K562 (cell line): ENCODE data around the gene GPR68. TPM values are rescaled to one million over a fixed set of nuclear protein-coding genes. Genes with fewer than 3 reads are reported as not detected.

ENCODE experiments used
- ATAC-seq: fragments of 200-7000 bp; cut with Tn5 transposase; 3 replicates; pipeline ENCODE4 v1.9.1; 2020; ENCODE audit warnings: moderate library complexity
- BruUV-seq: library from RNA; stranded (reverse); fragments of 400-500 nt; replicated peaks from 2 replicates; lab custom pipeline; 2021; lab: Mats Ljungman, UMichigan
- CTCF ChIA-PET: fragments of 300-600 bp; formaldehyde crosslinking; extraction: SDS; loops from one replicate; lab custom pipeline; 2021; ENCODE audit warnings: low intra/inter-chr PET ratio; lab: Yijun Ruan, JAX
- POLR2A ChIA-PET: fragments of 300-600, 350-650 bp; sonication (Branson Sonifier 250); formaldehyde crosslinking; extraction: SDS; loops from one replicate; lab custom pipeline; 2021; ENCODE audit warnings: antibody characterized with exemption, inconsistent platforms; lab: Yijun Ruan, JAX
- DNase-seq, 4 experiments: peaks; one replicate each; pipeline versions ENCODE4 v3.0.0 to v3.0.0-alpha.2; 2011 to 2018; ENCODE audit warnings: low spot score in 3 of 4, mixed read lengths in 3 of 4; ENCODE audit errors: extremely low read depth in 1 of 4
- FAIRE-seq: peaks from 2 replicates; lab custom pipeline; 2011; peaks lifted over from hg19 to GRCh38; lab: Jason Lieb, UNC
- H2AFZ ChIP-seq: 2 replicates; pipeline ENCODE4 v1.6.0; 2011; ENCODE audit warnings: low read depth, low read length, control low read depth, inconsistent platforms
- H3K27ac ChIP-seq: fragments of 200-600 bp; 3 replicates; pipeline ENCODE4 v1.8.0; 2011; ENCODE audit warnings: low read depth, mild to moderate bottlenecking, control low read depth, inconsistent platforms, low read length, moderate library complexity, mixed read lengths; ENCODE audit errors: extremely low read depth
- H3K27me3 ChIP-seq, 2 experiments: fragments of 300-600 bp in 1 of 2; 2 replicates in 1 of 2; 3 replicates in 1 of 2; pipeline versions ENCODE4 v1.6.0 to v1.8.0; 2011; ENCODE audit warnings: inconsistent platforms in 2 of 2, low read length in 2 of 2, mild to moderate bottlenecking in 1 of 2, mixed read lengths in 1 of 2, moderate library complexity in 1 of 2; ENCODE audit not compliant: control insufficient read depth in 2 of 2, insufficient read depth in 2 of 2
- H3K36me3 ChIP-seq: fragments of 300-600 bp; 3 replicates; pipeline ENCODE4 v1.8.0; 2011; ENCODE audit warnings: mild to moderate bottlenecking, low read length, inconsistent platforms; ENCODE audit not compliant: control insufficient read depth, insufficient read depth
- H3K4me1 ChIP-seq, 2 experiments: fragments of 200-600 bp in 1 of 2; replicated peaks in 1 of 2; 2 replicates in 1 of 2; 3 replicates in 1 of 2; pipeline versions ENCODE4 v1.5.1 to v1.8.0; 2011; ENCODE audit warnings: inconsistent platforms in 2 of 2, low read length in 2 of 2, mild to moderate bottlenecking in 1 of 2, mixed read lengths in 1 of 2, moderate library complexity in 1 of 2; ENCODE audit not compliant: control insufficient read depth in 2 of 2, insufficient read depth in 2 of 2
- H3K4me2 ChIP-seq: 2 replicates; pipeline ENCODE4 v1.6.1; 2011; ENCODE audit warnings: low read length, control low read depth, inconsistent platforms, mixed read lengths; ENCODE audit not compliant: insufficient read depth
- H3K4me3 ChIP-seq: fragments of 200-600 bp; sonication (generic), shearing (Covaris generic); 2 replicates; pipeline ENCODE4 v1.5.1; 2016; ENCODE audit warnings: control low read depth, inconsistent platforms
- H3K79me2 ChIP-seq: fragments of 200-600 bp; 3 replicates; pipeline ENCODE4 v1.8.0; 2011; ENCODE audit warnings: low read length, inconsistent platforms; ENCODE audit not compliant: control insufficient read depth, insufficient read depth
- H3K9ac ChIP-seq, 2 experiments: 2 replicates each; pipeline versions ENCODE4 v1.6.0 to v1.6.1; 2011; ENCODE audit warnings: low read depth in 2 of 2, low read length in 2 of 2, control low read depth in 1 of 2, inconsistent platforms in 1 of 2, mild to moderate bottlenecking in 1 of 2, mixed read lengths in 1 of 2; ENCODE audit not compliant: insufficient read depth in 1 of 2
- H3K9me1 ChIP-seq: one replicate; pipeline ENCODE4 v1.6.0; 2011; ENCODE audit warnings: inconsistent platforms, mild to moderate bottlenecking, low read length, moderate library complexity; ENCODE audit not compliant: control insufficient read depth, insufficient read depth
- H3K9me3 ChIP-seq: replicated peaks from 2 replicates; pipeline ENCODE4 v1.5.1; 2011; ENCODE audit warnings: low read depth, low read length, inconsistent platforms; ENCODE audit not compliant: control insufficient read depth, insufficient read depth
- H4K20me1 ChIP-seq: replicated peaks from 2 replicates; pipeline ENCODE4 v1.6.1; 2011; ENCODE audit warnings: low read length, inconsistent platforms, mixed read lengths; ENCODE audit not compliant: control insufficient read depth, insufficient read depth
- CAMTA2 ChIP-seq: fragments of 250-450 bp; sonication (Bioruptor Pico); conservative IDR thresholded peaks from 2 replicates; pipeline ENCODE4 v1.5.1; 2022
- CTCF ChIP-seq, 3 experiments: IDR thresholded peaks in 2 of 3; conservative IDR thresholded peaks in 1 of 3; 2 replicates each; pipeline ENCODE4 v1.5.1; 2011 to 2012; ENCODE audit warnings: low read length in 3 of 3, mild to moderate bottlenecking in 3 of 3, control low read depth in 2 of 3, improper control_type of control experiment in 1 of 3, inconsistent platforms in 1 of 3, low read depth in 1 of 3, mixed read lengths in 1 of 3, moderate library complexity in 1 of 3; ENCODE audit not compliant: insufficient read depth in 2 of 3
- CXXC5 ChIP-seq: fragments of 250-450 bp; sonication (Bioruptor Pico); IDR thresholded peaks from 2 replicates; pipeline ENCODE4 v1.8.0; 2022; ENCODE audit warnings: inconsistent platforms, mild to moderate bottlenecking, moderate library complexity
- ETS1 ChIP-seq: conservative IDR thresholded peaks from 2 replicates; pipeline ENCODE4 v1.6.1; 2011; ENCODE audit warnings: low read depth, mild to moderate bottlenecking, low read length; ENCODE audit not compliant: control insufficient read depth
- GTF2F1 ChIP-seq: IDR thresholded peaks from 2 replicates; pipeline ENCODE4 v1.6.1; 2011; ENCODE audit warnings: low read depth, low read length, improper control_type of control experiment
- HDAC8 ChIP-seq: fragments of 450-650 bp; IDR thresholded peaks from 2 replicates; pipeline ENCODE4 v1.6.1; 2016; ENCODE audit warnings: mild to moderate bottlenecking, missing genetic modification characterization, moderate library complexity, missing compliant biosample characterization
- HSF4 ChIP-seq: fragments of 250-450 bp; sonication (Bioruptor Pico); IDR thresholded peaks from 2 replicates; pipeline ENCODE4 v2.1.2; 2022; ENCODE audit warnings: mild to moderate bottlenecking, moderate library complexity, borderline replicate concordance
- KHSRP ChIP-seq: fragments of 450-650 bp; IDR thresholded peaks from 2 replicates; pipeline ENCODE4 v1.6.1; 2017
- NUFIP1 ChIP-seq: fragments of 450-650 bp; IDR thresholded peaks from 2 replicates; pipeline ENCODE4 v1.6.1; 2018; ENCODE audit not compliant: partially characterized antibody
- OTX1 ChIP-seq: fragments of 450-650 bp; formaldehyde crosslinking; IDR thresholded peaks from 2 replicates; pipeline ENCODE4 v1.4.0; 2022; ENCODE audit warnings: mild to moderate bottlenecking
- SNIP1 ChIP-seq: fragments of 450-650 bp; IDR thresholded peaks from 2 replicates; pipeline ENCODE4 v1.7.1; 2017; ENCODE audit warnings: low read depth, mild to moderate bottlenecking
- TAL1 ChIP-seq: fragments of 450-650 bp; IDR thresholded peaks from 2 replicates; pipeline ENCODE4 v1.6.1; 2016; ENCODE audit warnings: mild to moderate bottlenecking
- UBTF ChIP-seq, 2 experiments: IDR thresholded peaks; 2 replicates each; pipeline ENCODE4 v1.6.1; 2012; ENCODE audit warnings: improper control_type of control experiment in 2 of 2, low read depth in 2 of 2, low read length in 2 of 2, borderline replicate concordance in 1 of 2
- XRCC4 ChIP-seq: IDR thresholded peaks from one replicate; pipeline ENCODE4 v1.6.1; 2011; ENCODE audit not compliant: insufficient read depth, insufficient read length; ENCODE audit errors: extremely low read depth
- ZC3H11A ChIP-seq: IDR thresholded peaks from 2 replicates; pipeline ENCODE4 v1.6.1; 2012; ENCODE audit warnings: low read depth, low read length, improper control_type of control experiment
- ZNF143 ChIP-seq: sonication (generic); formaldehyde crosslinking; IDR thresholded peaks from 2 replicates; pipeline ENCODE4 v1.9.0; 2022; ENCODE audit warnings: mild to moderate bottlenecking, missing genetic modification reagents
- ZNF584 ChIP-seq: fragments of 200-800 bp; sonication (Bioruptor generic); IDR thresholded peaks from 2 replicates; pipeline ENCODE4 v1.6.1; 2016; ENCODE audit warnings: low read depth, mild to moderate bottlenecking, missing genetic modification characterization, missing compliant biosample characterization
- WGBS: fragments of 100-300 bp; shearing (Covaris generic); methylation state at CpG from one replicate; pipeline ENCODE4 v1.1.6; 2016; ENCODE audit warnings: low coverage, mixed read lengths; ENCODE audit not compliant: insufficient coverage; ENCODE audit errors: missing lambda C conversion rate; 5-methylcytosine and 5-hydroxymethylcytosine counted together
- in situ Hi-C: fragments of 300-500 bp; cut with MboI; formaldehyde crosslinking; loops from 4 replicates; pipeline ENCODE4 v1.15.0; 2018; ENCODE audit warnings: inconsistent platforms, mixed read lengths
- intact Hi-C: fragments of 100-400 bp; cut with micrococcal nuclease; formaldehyde crosslinking; loops from 2 replicates; pipeline ENCODE4 v1.14.2; 2022
- polyA plus RNA-seq, 8 experiments: library from polyadenylated mRNA; depleted of rRNA in 4 of 8; stranded (reverse) in 5 of 8; unstranded in 3 of 8; fragments of >200 nt; fragmentation: Nextera tagmentation in 2 of 8; fragmentation: Illumina TruSeq in 1 of 8; extraction: Ambion mirVana in 2 of 8; extraction: Trizol in 1 of 8; gene quantifications; 2 replicates each; pipeline versions ENCODE4 v1.2.1 to v1.2.3, GENCODE V29; 2011 to 2014; ENCODE audit warnings: inconsistent platforms in 1 of 8, missing spikeins in 1 of 8
- total RNA-seq, 7 experiments: library from RNA; depleted of rRNA in 6 of 7; stranded (reverse); fragments of >200 nt in 6 of 7; fragmentation: Illumina TruSeq in 2 of 7; extraction: Trizol in 2 of 7; gene quantifications; 2 replicates each; pipeline versions ENCODE4 v1.2.1 to v1.2.3, GENCODE V29; 2011 to 2021; ENCODE audit warnings: low replicate concordance in 1 of 7

The GPR68 gene
- total and polyA plus RNA-seq, 9 of the 15 experiments (the other 6 are each of a cell fraction or from before 2014, with no cell fraction given) = 0.41 to 9.4 (median 3.7) TPM

- Histone ChIP-seq H3K4me1 (no peaks in the 10 kb centered on the region), H3K4me3 (no peak overlapping the region), H3K9me1 (no peaks in the 10 kb centered on the region), H3K36me3 (peaks cover 75% of the 10 kb centered on the region; the same call in 1 of the 3 replicates), H3K9me3 (no peaks in the 10 kb centered on the region), H3K4me2 (no peak overlapping the region), H3K27ac (no peak overlapping the region), H3K79me2 (no peaks in the 10 kb centered on the region), H4K20me1 (no peaks in the 10 kb centered on the region), H2AFZ (no peak overlapping the region), H3K9ac (0 out of 4 replicates have a peak overlapping the region, but pooled peaks of 1 of the 2 experiments have one; percentile 45), H3K27me3 (no peaks in the 10 kb centered on the region)
- WGBS = 89% methylated on average over 4 of the region's 4 CpGs
- ChIA-PET CTCF (no interaction called here), POLR2A (no interaction called here)
- ATAC-seq (no peak), DNase-seq (no peak), FAIRE-seq (no peak)
- no peak for TF ChIP-seq CXXC5 (CRISPR knock-in tag)
- TF ChIP-seq UBTF (IDR thresholded peaks at IDR 0.05; ENCODE audit: borderline replicate concordance in 1 of 2, low read depth in 2 of 2, low read length in 2 of 2) = no peak
- no peak for TF ChIP-seq CTCF (IDR thresholded peaks at IDR 0.05 in 2 of 3, conservative IDR thresholded peaks at IDR 0.05 in 1 of 3; ENCODE audit: insufficient read depth in 2 of 3, low read depth in 1 of 3, low read length in 3 of 3)
- TF ChIP-seq NUFIP1 = no peak
- TF ChIP-seq GTF2F1 = no peak
- no peak for TF ChIP-seq ZNF584 (CRISPR knock-in tag)
- no peak for TF ChIP-seq SNIP1
- no peak for TF ChIP-seq KHSRP
- no peak for TF ChIP-seq XRCC4
- no peak for TF ChIP-seq HSF4 (CRISPR knock-in tag)
- no peak for TF ChIP-seq ZC3H11A
- TF ChIP-seq ETS1 = no peak
- no peak for TF ChIP-seq CAMTA2 (CRISPR knock-in tag)
- no peak for TF ChIP-seq ZNF143 (CRISPR knock-in tag)
- TF ChIP-seq TAL1 = no peak
- no peak for TF ChIP-seq HDAC8 (tag)
- no peak for TF ChIP-seq OTX1 (CRISPR knock-in tag)
- in situ Hi-C loops = no loop called here
- intact Hi-C loops = no loop called here
- no TSS peak for BruUV-seq
Measured at GRCh38 chr14:91283666-91284065, 39.2 kb upstream of the GPR68 start.
